ENCODE data around the gene FAXC.

- TF ChIP-seq CTCF (IDR thresholded peaks at IDR 0.05) = no peak
- no peak for TF ChIP-seq ZNF138 (CRISPR knock-in tag; conservative IDR thresholded peaks at IDR 0.05)
- no peak for TF ChIP-seq SP1 (CRISPR knock-in tag; conservative IDR thresholded peaks at IDR 0.05)
- TF ChIP-seq FOXJ3 (CRISPR knock-in tag; IDR thresholded peaks at IDR 0.05; ENCODE audit: borderline replicate concordance) = no peak
- TF ChIP-seq NFE2L1 (CRISPR knock-in tag; IDR thresholded peaks at IDR 0.05) = no peak
- no peak for TF ChIP-seq E2F1 (CRISPR knock-in tag; IDR thresholded peaks at IDR 0.05)
- TF ChIP-seq ATF3 (CRISPR knock-in tag; conservative IDR thresholded peaks at IDR 0.05) = no peak
- no peak for TF ChIP-seq TCF7 (CRISPR knock-in tag; IDR thresholded peaks at IDR 0.05; ENCODE audit: low read depth)
- TF ChIP-seq PRRX2 (CRISPR knock-in tag; IDR thresholded peaks at IDR 0.05) = no peak
- no peak for TF ChIP-seq CBFB (CRISPR knock-in tag; IDR thresholded peaks at IDR 0.05; ENCODE audit: low read depth)
- TF ChIP-seq E2F5 (CRISPR knock-in tag; IDR thresholded peaks at IDR 0.05) = no peak
- no peak for TF ChIP-seq ZBTB43 (CRISPR knock-in tag; IDR thresholded peaks at IDR 0.05)
Measured at GRCh38 chr6:99347804-99348203, 1.7 kb downstream of the FAXC start.
